Measurements from ENCODE around the gene CD300A. TPM values are rescaled to one million over a fixed set of nuclear protein-coding genes. Genes with fewer than 3 reads are reported as not detected.
"Not testable (repeated sequence)": the region's sequence is repeated elsewhere in the genome, so short reads cannot be mapped to it uniquely, and the experiment has no call there.

The CD300A gene
- total RNA-seq, 1 experiment from 2014 or later: not detected

DNA sequence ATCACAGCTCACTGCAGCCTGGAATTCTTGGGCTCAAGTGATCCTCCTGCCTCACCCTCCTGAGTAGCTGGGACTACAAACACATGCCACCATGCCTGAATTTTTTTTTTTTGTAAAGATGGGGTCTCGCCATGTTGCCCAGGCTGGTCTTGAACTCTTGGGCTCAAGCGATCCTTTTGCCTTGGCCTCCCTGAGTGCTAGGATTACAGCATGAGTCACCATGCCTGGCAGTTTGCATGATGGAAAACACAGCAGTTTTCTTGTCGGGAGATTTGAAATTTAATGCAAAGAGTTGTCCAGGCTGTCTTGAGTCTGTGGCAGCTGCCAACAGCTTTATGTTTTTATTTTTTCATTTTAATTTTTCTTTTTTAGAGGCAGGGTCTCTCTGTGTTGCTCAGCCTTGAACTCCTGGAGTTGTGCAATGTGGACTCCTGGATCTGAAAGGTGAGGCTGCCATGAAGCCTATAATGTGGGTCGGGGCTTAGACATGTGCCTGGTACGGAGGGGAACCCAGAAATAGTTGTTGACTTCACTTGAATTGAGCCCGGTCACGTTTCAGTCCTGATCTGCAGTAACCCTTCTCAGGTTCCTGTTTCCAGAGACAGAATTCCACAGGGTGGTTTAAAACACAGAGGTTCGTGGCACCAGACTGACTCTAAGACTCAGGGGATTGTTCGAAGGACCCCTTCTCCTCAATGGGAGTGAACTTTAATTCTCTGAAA, 18.7 kb downstream of the CD300A start:
- Histone ChIP-seq H3K79me2 (ENCODE audit: low read length) (no peaks in the 10 kb centered on the region), H3K9me2 (replicated peaks; ENCODE audit: low read length) (no peaks in the 10 kb centered on the region), H2AFZ (ENCODE audit: low read length) (no peak overlapping the region), H3K36me3 (ENCODE audit: low read depth, low read length) (no peaks in the 10 kb centered on the region), H3K27ac (ENCODE audit: low read length) (no peak overlapping the region), H4K20me1 (ENCODE audit: low read length) (no peaks in the 10 kb centered on the region), H3K4me3 (ENCODE audit: low read length) (no peak overlapping the region), H3K4me1 (ENCODE audit: insufficient read depth, low read length) (no peaks in the 10 kb centered on the region), H3K4me2 (ENCODE audit: low read length) (no peak overlapping the region), H3F3A (ENCODE audit: low read length, unreplicated experiment) (no peaks in the 10 kb centered on the region), H3K9me3 (ENCODE audit: low read length) (no peaks in the 10 kb centered on the region), H3K27me3 (ENCODE audit: low read length) (peaks cover 56% of the 10 kb centered on the region), H3K9ac (ENCODE audit: low read length) (no peak overlapping the region)
- intact Hi-C loops (cut with micrococcal nuclease): no loop called here
- no peak for DNase-seq
- no TSS peak for BruUV-seq (replicated peaks)
- ATAC-seq: no peak
- TF ChIP-seq, protein P1, sequence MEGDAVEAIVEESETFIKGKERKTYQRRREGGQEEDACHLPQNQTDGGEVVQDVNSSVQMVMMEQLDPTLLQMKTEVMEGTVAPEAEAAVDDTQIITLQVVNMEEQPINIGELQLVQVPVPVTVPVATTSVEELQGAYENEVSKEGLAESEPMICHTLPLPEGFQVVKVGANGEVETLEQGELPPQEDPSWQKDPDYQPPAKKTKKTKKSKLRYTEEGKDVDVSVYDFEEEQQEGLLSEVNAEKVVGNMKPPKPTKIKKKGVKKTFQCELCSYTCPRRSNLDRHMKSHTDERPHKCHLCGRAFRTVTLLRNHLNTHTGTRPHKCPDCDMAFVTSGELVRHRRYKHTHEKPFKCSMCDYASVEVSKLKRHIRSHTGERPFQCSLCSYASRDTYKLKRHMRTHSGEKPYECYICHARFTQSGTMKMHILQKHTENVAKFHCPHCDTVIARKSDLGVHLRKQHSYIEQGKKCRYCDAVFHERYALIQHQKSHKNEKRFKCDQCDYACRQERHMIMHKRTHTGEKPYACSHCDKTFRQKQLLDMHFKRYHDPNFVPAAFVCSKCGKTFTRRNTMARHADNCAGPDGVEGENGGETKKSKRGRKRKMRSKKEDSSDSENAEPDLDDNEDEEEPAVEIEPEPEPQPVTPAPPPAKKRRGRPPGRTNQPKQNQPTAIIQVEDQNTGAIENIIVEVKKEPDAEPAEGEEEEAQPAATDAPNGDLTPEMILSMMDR (conservative IDR thresholded peaks at IDR 0.05; ENCODE audit: low read depth, low read length): no peak
- no peak for TF ChIP-seq EZH2 (IDR thresholded peaks at IDR 0.05; ENCODE audit: low read length, unreplicated experiment)
- TF ChIP-seq EZH2phosphoT487 (IDR thresholded peaks at IDR 0.05; ENCODE audit: borderline replicate concordance, low read length): no peak
- CTCF ChIA-PET: no interaction called here
- POLR2A ChIA-PET (ENCODE audit: unreplicated experiment): no interaction called here

DNA sequence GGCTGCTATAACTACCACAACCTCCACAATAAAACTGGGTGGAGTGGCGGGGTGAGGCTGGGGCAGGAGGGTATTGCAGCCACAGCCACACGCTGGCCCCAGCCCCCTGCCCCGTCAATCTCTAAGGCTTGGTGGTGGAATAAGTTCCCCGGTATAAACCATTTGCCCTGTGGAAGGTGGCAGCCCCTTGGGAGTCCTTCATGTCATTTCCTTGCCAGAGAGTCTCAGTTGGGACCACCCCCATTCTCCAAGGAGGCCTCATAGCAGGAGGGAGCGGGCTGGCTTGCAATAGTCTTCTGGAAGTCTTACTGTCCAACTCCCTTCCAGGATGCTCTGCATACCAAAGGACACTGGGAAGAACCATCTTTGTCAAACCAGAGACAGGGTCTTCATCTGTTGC, 19.4 kb downstream of the CD300A start:
- Histone ChIP-seq H3K79me2 (ENCODE audit: low read length) (no peaks in the 10 kb centered on the region), H3K9me3 (ENCODE audit: low read length) (no peaks in the 10 kb centered on the region), H3K4me3 (ENCODE audit: low read length) (no peak overlapping the region), H4K20me1 (ENCODE audit: low read length) (no peaks in the 10 kb centered on the region), H2AFZ (ENCODE audit: low read length) (no peak overlapping the region), H3K27ac (ENCODE audit: low read length) (no peak overlapping the region), H3K4me2 (ENCODE audit: low read length) (no peak overlapping the region), H3K9ac (ENCODE audit: low read length) (no peak overlapping the region), H3F3A (ENCODE audit: low read length, unreplicated experiment) (no peaks in the 10 kb centered on the region), H3K27me3 (ENCODE audit: low read length) (peaks cover 57% of the 10 kb centered on the region), H3K9me2 (replicated peaks; ENCODE audit: low read length) (no peaks in the 10 kb centered on the region), H3K4me1 (ENCODE audit: insufficient read depth, low read length) (no peaks in the 10 kb centered on the region), H3K36me3 (ENCODE audit: low read depth, low read length) (no peaks in the 10 kb centered on the region)
- POLR2A ChIA-PET (ENCODE audit: unreplicated experiment): no interaction called here
- BruUV-seq (replicated peaks): no TSS peak
- intact Hi-C loops (cut with micrococcal nuclease): no loop called here
- CTCF ChIA-PET: no interaction called here
- ATAC-seq (no peak), DNase-seq (no peak)
- TF ChIP-seq, protein P1 (conservative IDR thresholded peaks at IDR 0.05; ENCODE audit: low read depth, low read length): no peak
- TF ChIP-seq EZH2 (IDR thresholded peaks at IDR 0.05; ENCODE audit: low read length, unreplicated experiment) (no peak), EZH2phosphoT487 (IDR thresholded peaks at IDR 0.05; ENCODE audit: borderline replicate concordance, low read length) (no peak)

- H3K4me2 ChIP-seq (ENCODE audit: low read length); H3K4me1 ChIP-seq (ENCODE audit: insufficient read depth, low read length); H3K36me3 ChIP-seq (ENCODE audit: low read depth, low read length); H3K27ac ChIP-seq (ENCODE audit: low read length); BruUV-seq (replicated peaks); intact Hi-C loops (cut with micrococcal nuclease); H4K20me1 ChIP-seq (ENCODE audit: low read length); H3K9me2 ChIP-seq (replicated peaks; ENCODE audit: low read length); H3K4me3 ChIP-seq (ENCODE audit: low read length); CTCF ChIA-PET; POLR2A ChIA-PET (ENCODE audit: unreplicated experiment); DNase-seq; H3F3A ChIP-seq (ENCODE audit: low read length, unreplicated experiment); H3K9me3 ChIP-seq (ENCODE audit: low read length); H2AFZ ChIP-seq (ENCODE audit: low read length); H3K79me2 ChIP-seq (ENCODE audit: low read length); H3K9ac ChIP-seq (ENCODE audit: low read length); ATAC-seq: not testable (repeated sequence)
- H3K27me3 ChIP-seq (ENCODE audit: low read length): peaks cover 39% of the 10 kb centered on the region
Measured at GRCh38 chr17:74488276-74488675, 21.8 kb downstream of the CD300A start.
